Prostate gland (tissue), 2 donors: ENCODE data around the gene PRKCSH. TPM values are rescaled to one million over a fixed set of nuclear protein-coding genes. Genes with fewer than 3 reads are reported as not detected.

Experiments used
- DNase-seq: peaks from one replicate; pipeline ENCODE4 v3.0.0-alpha.2; 2019; ENCODE audit warnings: low spot score
- H3K27ac ChIP-seq, 2 donors: fragments of 200-600 bp; sonication (generic); 2 replicates each; pipeline ENCODE4 v1.5.1; 2017 to 2019
- H3K27me3 ChIP-seq: fragments of 200-600 bp; sonication (generic); replicated peaks from 2 replicates; pipeline ENCODE4 v1.5.1; 2019; ENCODE audit not compliant: insufficient read depth
- H3K36me3 ChIP-seq, 2 donors: fragments of 200-600 bp; sonication (generic); 1 replicate in 1 of 2; 2 replicates in 1 of 2; pipeline versions ENCODE4 v1.5.1 to v1.8.1; 2017 to 2019
- H3K4me1 ChIP-seq: fragments of 200-600 bp; sonication (generic); replicated peaks from 2 replicates; pipeline ENCODE4 v1.5.1; 2019
- H3K4me3 ChIP-seq, 2 donors: fragments of 200-600 bp; sonication (generic); 2 replicates each; pipeline ENCODE4 v1.5.1; 2017 to 2019
- H3K9me3 ChIP-seq: fragments of 200-600 bp; sonication (generic); 2 replicates; pipeline ENCODE4 v1.5.1; 2017
- CTCF ChIP-seq, 4 experiments: fragments of 200-600 bp in 2 of 4; fragments of 450-650 bp in 2 of 4; sonication (generic) in 2 of 4; IDR thresholded peaks; 1 replicate in 3 of 4; 2 replicates in 1 of 4; pipeline ENCODE4 v1.5.1; 2016 to 2019; ENCODE audit warnings: antibody characterized with exemption in 4 of 4, mild to moderate bottlenecking in 2 of 4, moderate library complexity in 2 of 4
- POLR2A ChIP-seq: fragments of 450-650 bp; IDR thresholded peaks from one replicate; pipeline ENCODE4 v1.6.1; 2016; ENCODE audit warnings: antibody characterized with exemption, mild to moderate bottlenecking
- POLR2AphosphoS5 ChIP-seq: sonication (generic); formaldehyde crosslinking; IDR thresholded peaks from one replicate; pipeline ENCODE4 v1.6.1; 2017; ENCODE audit warnings: antibody characterized with exemption
- WGBS: methylation state at CpG from one replicate; pipeline ENCODE4 v1.1.5; 2018; 5-methylcytosine and 5-hydroxymethylcytosine counted together
- intact Hi-C: fragments of 100-400 bp; cut with DNase I; formaldehyde crosslinking; loops from one replicate; pipeline ENCODE4 v1.14.2; 2022
- total RNA-seq, 2 donors: library from RNA; depleted of rRNA; stranded (reverse); fragments of >200 nt; gene quantifications; one replicate each; pipeline ENCODE4 v1.1.0, GENCODE V29; 2016

PRKCSH gene
- total RNA-seq, 2 donors from 2014 or later, result 229 to 238 TPM

DNA sequence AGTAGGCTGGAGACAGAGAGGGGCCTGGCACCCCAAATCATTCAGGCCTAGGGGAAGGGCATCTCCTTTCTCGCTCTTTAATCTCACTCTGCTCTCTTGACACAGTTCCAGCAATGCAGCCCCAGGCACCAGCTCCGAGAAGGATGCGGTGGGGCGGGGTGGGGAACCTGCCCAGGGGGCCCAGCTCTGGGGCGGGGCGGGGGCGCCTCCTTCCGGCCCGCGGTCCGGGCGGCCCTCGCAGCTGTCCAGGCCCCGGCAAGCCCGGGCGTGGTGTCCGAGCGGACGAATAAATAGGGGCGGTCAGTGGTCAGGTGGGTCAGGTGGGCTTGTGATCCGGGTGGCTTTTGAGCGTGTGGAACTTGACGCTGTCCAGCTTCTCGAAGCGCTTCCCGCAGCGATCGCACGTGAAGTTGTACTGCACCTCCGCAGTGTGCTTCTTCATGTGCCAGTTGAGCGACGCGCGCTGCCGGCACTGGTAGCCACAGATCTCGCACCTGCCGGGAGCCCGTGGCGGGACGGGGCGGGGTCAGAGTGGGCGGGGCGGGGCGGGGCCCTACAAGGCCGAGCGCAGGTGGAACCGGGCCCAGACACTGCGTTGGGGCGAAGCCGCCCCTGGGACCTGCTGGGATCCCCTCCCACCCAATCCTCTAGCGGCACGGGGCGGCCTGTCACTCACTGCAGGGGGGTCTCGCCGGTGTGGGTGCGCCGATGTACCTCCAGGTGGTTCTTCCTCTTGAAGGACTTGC, 48.1 kb downstream of the PRKCSH start:
- TF ChIP-seq POLR2AphosphoS5 (no peak), POLR2A (no peak)
- intact Hi-C loops, result loop anchor here (5.0 kb wide), 1 partner anchor 191 kb away; no protein-coding TSS in a partner anchor
- 81% methylated on average over 41 of the region's 57 CpGs for WGBS
- no peak overlapping the region for H3K27ac ChIP-seq
- H3K36me3 ChIP-seq, result no peaks in the 10 kb centered on the region
- no peaks in the 10 kb centered on the region for H3K4me1 ChIP-seq
- H3K9me3 ChIP-seq, result no peaks in the 10 kb centered on the region
- H3K4me3 ChIP-seq, result no peak overlapping the region
- no peak for DNase-seq
- peaks cover 26% of the 10 kb centered on the region for H3K27me3 ChIP-seq

GRCh38 chr19:11485245-11485837, 49.9 kb downstream of the PRKCSH start:
- WGBS, result 95% methylated on average over 13 of the region's 13 CpGs
- no peak overlapping the region for H3K4me3 ChIP-seq
- H3K9me3 ChIP-seq, result no peaks in the 10 kb centered on the region
- no peaks in the 10 kb centered on the region for H3K36me3 ChIP-seq
- peaks cover 16% of the 10 kb centered on the region for H3K27me3 ChIP-seq
- no peaks in the 10 kb centered on the region for H3K4me1 ChIP-seq
- DNase-seq, result no peak
- TF ChIP-seq POLR2AphosphoS5, result no peak
- TF ChIP-seq CTCF (IDR thresholded peaks at IDR 0.05), result no peak
- TF ChIP-seq POLR2A, result no peak
- no peak overlapping the region for H3K27ac ChIP-seq
- intact Hi-C loops, result no loop called here

DNA sequence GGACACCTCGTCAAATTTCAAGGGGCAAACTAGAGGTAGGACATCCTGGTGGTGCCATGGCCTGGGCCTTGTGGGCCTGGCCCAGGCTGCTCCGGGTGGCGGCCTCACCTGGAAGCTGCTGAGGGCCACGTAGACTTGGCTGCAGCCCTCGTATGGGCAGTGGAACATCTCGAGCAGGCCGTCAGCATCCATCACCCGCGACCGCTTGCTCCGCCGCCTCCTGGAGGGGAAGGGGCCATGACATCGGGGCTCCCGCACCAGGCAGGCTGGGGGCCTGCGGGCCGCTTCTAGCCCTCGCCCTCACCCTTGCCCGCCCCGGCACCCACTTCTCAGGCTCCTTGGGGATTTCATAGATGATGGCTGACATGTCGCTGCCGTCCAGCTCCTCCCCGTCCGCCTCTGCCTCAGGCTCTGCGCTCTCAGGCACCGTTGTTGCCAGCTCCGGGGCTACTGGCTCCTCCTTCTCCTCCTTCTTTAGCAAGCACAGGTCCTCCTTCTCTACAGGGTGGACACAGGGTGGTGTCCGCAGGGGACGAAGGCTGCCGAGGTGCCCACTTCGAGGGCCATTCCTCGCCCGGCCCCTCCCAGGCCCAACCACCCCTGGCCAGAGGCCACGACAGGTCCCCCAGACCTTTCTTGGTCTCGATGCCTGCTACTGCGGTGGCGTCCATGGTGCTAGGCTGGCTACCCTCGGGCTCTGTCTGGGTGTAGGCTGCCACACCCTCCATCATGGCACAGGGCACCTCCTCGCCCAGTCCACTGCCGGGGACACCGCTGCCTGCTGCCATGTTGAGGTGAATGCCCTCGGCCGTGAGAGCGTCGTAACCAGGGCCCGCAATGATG, 51.4 kb downstream of the PRKCSH start:
- Histone ChIP-seq H3K4me1 (no peaks in the 10 kb centered on the region), H3K36me3 (no peaks in the 10 kb centered on the region), H3K9me3 (no peaks in the 10 kb centered on the region), H3K27ac (no peak overlapping the region), H3K4me3 (no peak overlapping the region), H3K27me3 (peaks cover 8% of the 10 kb centered on the region)
- 88% methylated on average over 40 of the region's 45 CpGs for WGBS
- intact Hi-C loops, result no loop called here
- no peak for DNase-seq
- TF ChIP-seq CTCF (IDR thresholded peaks at IDR 0.05) (no peak), POLR2AphosphoS5 (no peak), POLR2A (no peak)

DNA sequence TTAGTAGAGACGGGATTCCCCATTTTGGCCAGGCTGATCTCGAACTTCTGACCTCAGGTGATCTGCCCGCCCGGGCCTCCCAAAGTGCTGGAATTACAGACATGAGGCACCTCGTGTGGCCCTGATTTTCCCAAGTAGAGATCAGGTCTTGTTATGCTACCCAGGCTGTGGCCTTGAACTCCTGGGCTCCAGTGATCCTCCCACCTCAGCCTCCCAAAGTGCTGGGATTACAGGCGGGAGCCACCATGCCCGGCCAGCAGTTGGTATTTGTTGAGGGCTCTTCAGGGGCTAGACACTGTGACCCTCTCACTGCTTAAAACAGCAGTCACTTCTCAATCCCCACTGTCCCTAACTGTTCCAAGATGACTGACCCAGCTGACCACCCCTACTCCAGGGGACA, 53.9 kb downstream of the PRKCSH start:
- 96% methylated on average over 7 of the region's 7 CpGs for WGBS
- TF ChIP-seq POLR2AphosphoS5, result no peak
- DNase-seq, result no peak
- no peaks in the 10 kb centered on the region for H3K36me3 ChIP-seq
- no peak overlapping the region for H3K4me3 ChIP-seq
- no peaks in the 10 kb centered on the region for H3K27me3 ChIP-seq
- intact Hi-C loops, result no loop called here
- H3K27ac ChIP-seq, result no peak overlapping the region
- H3K4me1 ChIP-seq, result no peaks in the 10 kb centered on the region
- H3K9me3 ChIP-seq, result no peaks in the 10 kb centered on the region

DNA sequence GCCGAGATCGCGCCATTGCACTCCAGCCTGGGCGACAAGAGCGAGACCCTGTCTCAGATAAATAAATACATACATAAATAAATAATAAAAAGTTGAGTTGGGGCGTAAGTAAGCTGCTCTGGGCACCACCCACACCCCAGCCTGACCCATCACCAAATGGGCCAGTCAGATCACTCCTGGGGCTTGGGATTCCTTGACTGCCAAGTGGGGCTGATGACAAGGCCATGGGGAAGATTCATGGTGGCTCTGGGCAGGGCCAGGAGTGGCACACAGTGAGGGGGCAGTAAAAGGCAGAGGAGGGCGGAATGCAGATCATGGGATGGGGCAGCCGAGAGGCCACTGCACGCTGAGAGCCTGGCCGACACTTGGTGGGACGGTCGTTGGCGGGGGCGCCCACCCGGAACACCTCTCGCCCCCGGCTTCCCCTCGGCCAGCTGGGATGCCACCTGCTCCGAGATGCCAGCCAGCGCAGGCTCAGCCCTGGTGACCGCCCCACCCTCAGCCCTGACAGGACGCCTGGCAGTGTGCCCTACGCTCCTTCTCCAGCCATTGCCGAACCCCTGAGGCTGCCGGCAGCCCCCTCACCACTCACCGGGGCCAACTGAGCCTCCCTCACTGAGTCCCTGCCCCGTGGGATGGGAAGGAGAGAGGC, 59.3 kb downstream of the PRKCSH start:
- intact Hi-C loops, result loop anchor here (5.0 kb wide), 1 partner anchor 93 kb away; no protein-coding TSS in a partner anchor
- Histone ChIP-seq H3K27ac (no peak overlapping the region), H3K9me3 (no peaks in the 10 kb centered on the region), H3K4me1 (no peaks in the 10 kb centered on the region), H3K27me3 (no peaks in the 10 kb centered on the region), H3K4me3 (no peak overlapping the region), H3K36me3 (no peaks in the 10 kb centered on the region)
- 85% methylated on average over 25 of the region's 27 CpGs for WGBS
- TF ChIP-seq POLR2A (no peak), CTCF (IDR thresholded peaks at IDR 0.05) (no peak), POLR2AphosphoS5 (no peak)
- DNase-seq, result no peak
